ENCODE results near the gene FOXO1.
A peak's percentile ranks its signal among the peaks of the same experiment; 100 is the strongest.
"Not testable (repeated sequence)": the region's sequence is repeated elsewhere in the genome, so short reads cannot be mapped to it uniquely, and the experiment has no call there.

The FOXO1 gene

GRCh38 chr13:40667622-40667978, 1.2 kb upstream of the FOXO1 start:
- H3K27ac ChIP-seq: no peak overlapping the region
- DNase-seq (ENCODE audit: low read depth, low spot score): no peak

- H3K27ac ChIP-seq: peak overlapping the region; percentile 82
- no peak for DNase-seq (ENCODE audit: low read depth, low spot score)
Measured at GRCh38 chr13:40666933-40667621, 636 bp upstream of the FOXO1 start.

GRCh38 chr13:40665126-40666044, 1.1 kb downstream of the FOXO1 start:
- H3K27ac ChIP-seq: peak overlapping the region; percentile 82
- no peak for DNase-seq (ENCODE audit: low read depth, low spot score)

GRCh38 chr13:40664350-40665125, 1.9 kb downstream of the FOXO1 start:
- H3K27ac ChIP-seq: peak overlapping the region; percentile 82
- no peak for DNase-seq (ENCODE audit: low read depth, low spot score)

GRCh38 chr13:40664100-40664349, 2.4 kb downstream of the FOXO1 start:
- peak overlapping the region; percentile 82 for H3K27ac ChIP-seq
- not testable (repeated sequence) for DNase-seq (ENCODE audit: low read depth, low spot score)

- H3K27ac ChIP-seq: peak overlapping the region; percentile 82
- no peak for DNase-seq (ENCODE audit: low read depth, low spot score)
Measured at GRCh38 chr13:40662866-40663265, 3.6 kb downstream of the FOXO1 start.

- no peak for DNase-seq (ENCODE audit: low read depth, low spot score)
- peak overlapping the region; percentile 82 for H3K27ac ChIP-seq
Measured at GRCh38 chr13:40661875-40662665, 4.4 kb downstream of the FOXO1 start.

- no peak for DNase-seq (ENCODE audit: low read depth, low spot score)
- H3K27ac ChIP-seq: no peak overlapping the region
Measured at GRCh38 chr13:40660692-40661091, 5.7 kb downstream of the FOXO1 start.

GRCh38 chr13:40660141-40660664, 6.2 kb downstream of the FOXO1 start:
- no peak overlapping the region for H3K27ac ChIP-seq
- no peak for DNase-seq (ENCODE audit: low read depth, low spot score)

- DNase-seq (ENCODE audit: low read depth, low spot score): no peak
- no peak overlapping the region for H3K27ac ChIP-seq
Measured at GRCh38 chr13:40657951-40658350, 8.5 kb downstream of the FOXO1 start.

- H3K27ac ChIP-seq: no peak overlapping the region
- no peak for DNase-seq (ENCODE audit: low read depth, low spot score)
Measured at GRCh38 chr13:40657307-40657706, 9.1 kb downstream of the FOXO1 start.

GRCh38 chr13:40656358-40656757, 10.1 kb downstream of the FOXO1 start:
- DNase-seq (ENCODE audit: low read depth, low spot score): no peak
- no peak overlapping the region for H3K27ac ChIP-seq

GRCh38 chr13:40653527-40654318, 12.7 kb downstream of the FOXO1 start:
- no peak overlapping the region for H3K27ac ChIP-seq
- DNase-seq (ENCODE audit: low read depth, low spot score): no peak

- no peak for DNase-seq (ENCODE audit: low read depth, low spot score)
- no peak overlapping the region for H3K27ac ChIP-seq
Measured at GRCh38 chr13:40652588-40652940, 13.9 kb downstream of the FOXO1 start.

- H3K27ac ChIP-seq: no peak overlapping the region
- no peak for DNase-seq (ENCODE audit: low read depth, low spot score)
Measured at GRCh38 chr13:40651866-40652587, 14.4 kb downstream of the FOXO1 start.

- H3K27ac ChIP-seq: peak overlapping the region; percentile 2
- no peak for DNase-seq (ENCODE audit: low read depth, low spot score)
Measured at GRCh38 chr13:40648841-40649240, 17.6 kb downstream of the FOXO1 start.

GRCh38 chr13:40648040-40648439, 18.4 kb downstream of the FOXO1 start:
- no peak overlapping the region for H3K27ac ChIP-seq
- no peak for DNase-seq (ENCODE audit: low read depth, low spot score)

GRCh38 chr13:40644838-40645604, 21.4 kb downstream of the FOXO1 start:
- DNase-seq (ENCODE audit: low read depth, low spot score): peak; percentile 57
- H3K27ac ChIP-seq: peak overlapping the region; percentile 90

Measured in epithelial cell of prostate (primary cell).